Airway epithelial cell (primary cell): ENCODE results near the gene ASF1B. TPM values are rescaled to one million over a fixed set of nuclear protein-coding genes. Genes with fewer than 3 reads are reported as not detected.

ENCODE experiments used
- total RNA-seq: library from RNA; depleted of rRNA; stranded (reverse); fragments of >200 nt; gene quantifications from 2 replicates; pipeline ENCODE4 v1.2.3, GENCODE V29; 2015

Gene ASF1B
- 35.2 and 71.2 TPM in 2 replicates for total RNA-seq

DNA sequence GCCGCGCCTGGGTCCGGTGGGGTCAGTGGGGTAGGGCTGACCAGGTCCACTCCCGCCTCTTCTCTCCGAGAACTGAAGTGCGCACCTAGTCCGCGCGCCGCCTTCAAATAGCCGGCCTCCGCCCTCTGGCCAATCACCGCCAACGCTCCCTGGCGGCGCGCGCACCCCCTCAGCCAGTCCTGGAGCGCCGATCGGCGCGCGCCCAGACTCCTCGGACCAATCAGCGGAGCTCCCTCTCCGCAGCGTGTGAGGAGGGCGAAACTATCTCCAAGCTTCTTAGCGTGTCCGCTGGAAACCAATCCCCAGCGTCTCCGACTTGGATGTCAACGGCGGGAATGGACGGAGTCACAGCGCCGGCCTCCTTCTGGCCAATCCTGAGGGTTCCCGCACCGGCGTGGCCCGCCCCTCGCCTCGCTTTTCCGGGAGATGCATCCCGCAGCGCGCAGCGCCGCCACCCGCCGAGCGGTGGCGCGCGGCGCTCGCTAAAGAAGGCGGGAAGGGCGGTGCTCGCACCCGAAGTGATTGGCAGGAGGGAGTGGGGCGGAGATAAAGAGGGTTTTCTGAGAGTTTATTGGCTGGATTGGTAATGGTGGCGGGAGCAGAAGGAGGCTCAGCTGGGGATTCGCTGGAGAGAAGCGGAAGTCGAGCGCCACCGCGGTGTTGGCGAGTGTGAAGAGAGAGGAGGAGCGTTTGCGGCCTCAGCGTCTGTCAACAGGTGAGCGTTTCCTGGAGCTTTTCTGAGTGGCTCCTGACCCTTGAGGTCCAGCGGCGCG, at the start of gene ASF1B:
TSS of gene ASF1B (minus strand) at position 81 of the 773 bp plus-strand sequence. CDS start 133 bp downstream, outside the sequence.

DNA sequence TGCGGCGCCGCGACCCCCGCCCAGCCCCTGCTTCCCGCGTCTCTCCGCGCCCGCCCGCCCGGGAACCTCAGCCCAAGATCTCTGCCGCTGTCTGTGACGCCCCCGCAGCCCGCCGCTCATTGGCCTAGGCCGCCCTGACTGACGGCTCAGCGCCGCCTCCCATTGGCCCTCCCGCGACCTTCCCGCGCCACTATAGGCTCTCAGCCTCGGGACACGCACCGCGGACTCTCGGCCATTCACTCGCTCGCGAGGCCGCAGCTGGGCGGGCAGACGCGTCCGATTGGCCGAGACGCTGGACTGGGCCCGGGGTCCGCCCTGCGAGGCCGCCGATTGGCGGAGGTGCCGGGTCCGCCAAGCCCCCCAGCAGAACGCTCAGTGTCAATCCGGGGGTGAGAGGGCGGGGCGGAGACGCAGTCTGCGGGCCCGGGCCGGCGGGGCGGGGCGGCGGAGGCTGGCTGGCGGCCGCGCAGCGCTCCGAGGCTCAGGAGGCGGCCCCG, 18.7 kb downstream of the ASF1B start, which contains the start of gene PRKACA:
TSS of gene PRKACA (minus strand) at position 95 of the 497 bp plus-strand sequence. CDS start 215 bp downstream, outside the sequence.

DNA sequence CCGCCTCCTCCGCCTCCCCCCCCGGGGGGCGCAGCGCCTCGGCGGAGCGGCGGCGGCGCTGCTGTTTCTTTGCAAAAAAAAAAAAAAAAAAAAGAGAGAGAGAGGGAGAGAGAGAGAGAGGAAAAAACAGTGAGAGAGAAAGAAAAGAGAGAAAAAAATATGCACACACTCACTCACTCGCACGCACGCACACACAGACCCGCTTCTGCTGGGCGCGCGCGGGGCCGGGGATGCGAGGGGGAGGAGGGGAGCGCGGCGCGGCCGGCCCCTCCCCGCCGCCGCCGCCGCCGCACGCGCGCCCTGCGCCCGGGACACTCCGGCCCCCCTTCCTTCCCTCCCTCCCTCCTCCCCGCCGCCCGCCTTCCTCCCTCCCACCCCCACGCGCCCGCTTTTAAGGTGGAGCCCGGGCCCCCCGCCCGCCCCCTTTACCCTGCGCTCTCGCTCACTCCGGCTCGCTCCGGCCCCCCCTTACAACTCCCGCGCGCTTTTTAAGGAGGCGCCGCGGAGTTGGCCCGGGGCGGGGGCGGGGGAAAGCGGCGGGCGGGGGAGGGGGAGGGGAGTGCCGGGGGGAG, 45.8 kb downstream of the ASF1B start, which contains the start of gene SAMD1:
TSS of gene SAMD1 (minus strand) at position 243 of the 572 bp plus-strand sequence.

DNA sequence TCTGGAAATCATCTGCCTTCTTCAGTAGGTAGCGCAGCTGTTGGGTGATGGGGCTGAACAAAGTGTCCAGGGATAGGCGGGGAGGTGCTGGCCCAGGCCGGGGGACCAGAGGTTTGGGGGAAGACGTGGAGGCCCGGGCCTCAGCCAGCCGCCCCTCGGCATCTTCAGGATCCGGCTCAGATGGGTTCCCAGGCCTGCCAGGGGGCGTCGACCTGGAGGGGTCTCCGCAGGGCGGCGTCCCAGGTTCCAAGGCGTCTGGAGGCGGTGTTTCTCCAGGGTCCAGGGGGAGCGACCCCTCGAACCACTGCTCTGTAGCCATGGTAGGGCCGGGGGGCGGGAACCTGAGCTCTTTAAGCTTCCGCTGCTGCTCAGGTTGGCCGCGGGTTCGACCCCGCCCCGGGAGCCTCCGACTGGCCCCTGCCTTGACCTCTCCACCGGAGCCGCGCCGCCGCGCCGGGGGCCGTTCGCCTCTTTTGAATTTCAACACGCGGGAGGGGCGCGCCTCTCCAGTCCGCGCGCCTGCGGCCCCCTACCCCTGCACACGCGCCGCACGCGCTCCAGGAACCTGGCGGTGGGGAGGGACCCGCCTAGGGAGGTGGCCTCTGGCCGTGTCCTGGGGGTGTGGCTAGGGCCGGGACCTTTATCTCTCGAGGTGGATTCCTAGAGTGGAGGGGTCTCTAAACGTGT, 50.9 kb downstream of the ASF1B start, which contains the start of gene C19orf67:
TSS of gene C19orf67 (minus strand) at position 475 of the 687 bp plus-strand sequence. CDS start at position 319, 156 bp downstream.

DNA sequence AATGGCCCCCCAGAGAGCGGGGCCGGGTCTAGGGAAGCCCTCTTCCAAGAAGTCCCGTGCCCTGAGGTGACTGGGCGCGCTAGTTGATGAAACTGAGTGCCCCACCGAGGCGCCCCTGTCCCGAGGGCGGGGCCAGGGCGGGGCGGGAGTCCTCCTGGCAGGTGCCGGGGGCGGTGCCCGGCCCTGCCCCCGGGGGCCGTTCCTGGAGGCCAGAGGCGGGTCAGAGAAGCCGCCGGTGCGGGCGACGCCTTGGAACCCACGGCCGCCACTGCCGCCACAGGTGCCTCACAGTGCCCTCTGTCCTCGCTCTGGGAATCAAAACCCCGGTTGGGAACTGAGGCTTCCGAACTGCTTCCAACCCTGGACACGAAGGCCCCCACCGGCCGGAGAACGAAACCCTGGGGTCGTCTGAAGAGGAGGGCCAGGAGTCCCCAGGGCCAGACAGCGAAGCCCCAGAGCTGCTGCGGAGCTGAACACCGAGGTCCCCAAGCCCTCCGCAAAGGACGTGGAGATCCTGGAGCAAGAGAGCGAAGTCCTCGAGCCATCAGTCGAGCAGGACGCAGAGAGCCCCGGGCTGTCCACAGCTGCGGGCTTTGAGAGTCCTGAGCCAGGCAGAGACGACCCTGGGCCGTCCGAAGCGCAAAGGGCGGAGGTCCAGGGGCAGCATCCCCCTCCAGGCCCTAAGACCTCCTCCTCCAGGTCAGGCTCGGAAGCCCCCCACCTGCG, 63.7 kb downstream of the ASF1B start, which contains the start of gene MISP3:
TSS of gene MISP3 (plus strand) at position 252 of the 726 bp plus-strand sequence. CDS start 524 bp downstream, outside the sequence.

Other genes starting within 250 kb of the ASF1B start
- gene BRME1, start 230.5 kb downstream of the ASF1B start, total RNA-seq: 0.99 and 5.7 TPM in 2 replicates
- gene CC2D1A, start 230.4 kb downstream of the ASF1B start, total RNA-seq: 24.8 and 37.5 TPM in 2 replicates
- gene PODNL1, start 198.2 kb downstream of the ASF1B start, total RNA-seq: 2.6 and 7.2 TPM in 2 replicates
- 22.8 and 32.9 TPM in 2 replicates for gene DCAF15, start 184.1 kb downstream of the ASF1B start, total RNA-seq
- 4.2 and 5.6 TPM in 2 replicates for gene RFX1, start 130.3 kb downstream of the ASF1B start, total RNA-seq
- gene RLN3, start 108.4 kb downstream of the ASF1B start, total RNA-seq: not detected in 2 replicates
- 3.4 and 5.1 TPM in 2 replicates for gene IL27RA, start 104.8 kb downstream of the ASF1B start, total RNA-seq
- 0.07 TPM in 1 of 2 replicates, not detected in the other for gene PALM3, start 74.5 kb downstream of the ASF1B start, total RNA-seq
- gene MISP3, start 63.8 kb downstream of the ASF1B start, total RNA-seq: 2.3 and 2.6 TPM in 2 replicates
- not detected in 2 replicates for gene C19orf67, start 50.8 kb downstream of the ASF1B start, total RNA-seq
- gene SAMD1, start 45.8 kb downstream of the ASF1B start, total RNA-seq: 48.9 and 52.2 TPM in 2 replicates
- gene PRKACA, start 18.8 kb downstream of the ASF1B start, total RNA-seq: 51.5 and 51.9 TPM in 2 replicates
- gene ADGRL1, start 69.6 kb upstream of the ASF1B start, total RNA-seq: 10.1 and 16.3 TPM in 2 replicates
- 17.6 and 18.6 TPM in 2 replicates for gene ADGRE5, start 244.9 kb upstream of the ASF1B start, total RNA-seq